Osteocyte (in vitro differentiated cells): ENCODE measurements around the gene MRGPRF. TPM values are rescaled to one million over a fixed set of nuclear protein-coding genes. Genes with fewer than 3 reads are reported as not detected.

Source experiments
- DNase-seq: peaks from one replicate; pipeline ENCODE4 v3.0.0; 2021; ENCODE audit warnings: mixed read lengths; ENCODE audit not compliant: unreplicated experiment; ENCODE audit errors: extremely low spot score
- H3K27ac Mint-ChIP-seq: one replicate; pipeline ENCODE4 v1.8.0; 2021; ENCODE audit warnings: mild to moderate bottlenecking, mixed read lengths; ENCODE audit not compliant: unreplicated experiment
- H3K27me3 Mint-ChIP-seq: one replicate; pipeline ENCODE4 v1.8.0; 2021; ENCODE audit warnings: mixed read lengths; ENCODE audit not compliant: unreplicated experiment
- H3K36me3 Mint-ChIP-seq: one replicate; pipeline ENCODE4 v1.8.0; 2021; ENCODE audit warnings: mixed read lengths; ENCODE audit not compliant: unreplicated experiment
- H3K4me1 Mint-ChIP-seq: one replicate; pipeline ENCODE4 v1.8.0; 2021; ENCODE audit warnings: mixed read lengths; ENCODE audit not compliant: unreplicated experiment
- H3K4me3 Mint-ChIP-seq: one replicate; pipeline ENCODE4 v1.8.0; 2021; ENCODE audit warnings: mild to moderate bottlenecking, moderate library complexity, mixed read lengths; ENCODE audit not compliant: unreplicated experiment
- H3K9me3 Mint-ChIP-seq: one replicate; pipeline ENCODE4 v1.8.0; 2021; ENCODE audit warnings: mixed read lengths; ENCODE audit not compliant: unreplicated experiment
- CTCF ChIP-seq: fragments of 200-600 bp; sonication (generic); IDR thresholded peaks from 2 replicates; pipeline ENCODE4 v1.5.0; 2021; ENCODE audit warnings: antibody characterized with exemption, mild to moderate bottlenecking, moderate library complexity
- total RNA-seq: library from RNA; stranded (reverse); gene quantifications from 2 replicates; pipeline ENCODE4 v1.2.1, GENCODE V29; 2021

MRGPRF gene
- total RNA-seq, 1 donor from 2014 or later = 7.0 TPM

GRCh38 chr11:69005631-69006368 is 7.2 kb downstream of the MRGPRF start:
- H3K27ac Mint-ChIP-seq = no peak overlapping the region
- no peak for TF ChIP-seq CTCF
- H3K4me3 Mint-ChIP-seq = no peak overlapping the region
- peaks cover 64% of the 10 kb centered on the region for H3K4me1 Mint-ChIP-seq
- DNase-seq = no peak
- no peaks in the 10 kb centered on the region for H3K27me3 Mint-ChIP-seq
- H3K9me3 Mint-ChIP-seq = no peaks in the 10 kb centered on the region
- peaks cover 5% of the 10 kb centered on the region for H3K36me3 Mint-ChIP-seq

GRCh38 chr11:69005183-69005630 is 7.8 kb downstream of the MRGPRF start:
- DNase-seq = no peak
- no peak overlapping the region for H3K27ac Mint-ChIP-seq
- no peak overlapping the region for H3K4me3 Mint-ChIP-seq
- no peaks in the 10 kb centered on the region for H3K27me3 Mint-ChIP-seq
- H3K9me3 Mint-ChIP-seq = no peaks in the 10 kb centered on the region
- peaks cover 5% of the 10 kb centered on the region for H3K36me3 Mint-ChIP-seq
- H3K4me1 Mint-ChIP-seq = peaks cover 65% of the 10 kb centered on the region
- TF ChIP-seq CTCF = no peak

GRCh38 chr11:69004411-69005182 is 8.4 kb downstream of the MRGPRF start:
- no peak overlapping the region for H3K4me3 Mint-ChIP-seq
- TF ChIP-seq CTCF = no peak
- peaks cover 64% of the 10 kb centered on the region for H3K4me1 Mint-ChIP-seq
- no peaks in the 10 kb centered on the region for H3K27me3 Mint-ChIP-seq
- no peaks in the 10 kb centered on the region for H3K9me3 Mint-ChIP-seq
- H3K27ac Mint-ChIP-seq = no peak overlapping the region
- no peak for DNase-seq
- peaks cover 5% of the 10 kb centered on the region for H3K36me3 Mint-ChIP-seq

GRCh38 chr11:69003866-69004367 is 9.1 kb downstream of the MRGPRF start:
- no peak overlapping the region for H3K27ac Mint-ChIP-seq
- H3K4me3 Mint-ChIP-seq = no peak overlapping the region
- peaks cover 64% of the 10 kb centered on the region for H3K4me1 Mint-ChIP-seq
- no peak for TF ChIP-seq CTCF
- DNase-seq = no peak
- no peaks in the 10 kb centered on the region for H3K27me3 Mint-ChIP-seq
- no peaks in the 10 kb centered on the region for H3K9me3 Mint-ChIP-seq
- H3K36me3 Mint-ChIP-seq = peaks cover 5% of the 10 kb centered on the region

GRCh38 chr11:69003301-69003865 is 9.7 kb downstream of the MRGPRF start:
- DNase-seq = no peak
- no peak for TF ChIP-seq CTCF
- Mint-ChIP-seq H3K27me3 (no peaks in the 10 kb centered on the region), H3K4me3 (no peak overlapping the region), H3K9me3 (no peaks in the 10 kb centered on the region), H3K27ac (no peak overlapping the region), H3K4me1 (peaks cover 64% of the 10 kb centered on the region), H3K36me3 (peaks cover 5% of the 10 kb centered on the region)
